DND-41 (cell line): ENCODE data around the gene SLIT1.

Experiments
- ATAC-seq: fragments of 200-7000 bp; cut with Tn5 transposase; 3 replicates; pipeline ENCODE4 v1.9.1; 2021; ENCODE audit warnings: low read depth; ENCODE audit not compliant: insufficient read depth
- DNase-seq: peaks from one replicate; pipeline ENCODE4 v3.0.0-alpha.2; 2020
- H2AFZ ChIP-seq: 2 replicates; pipeline ENCODE4 v1.6.0; 2012; ENCODE audit warnings: low read depth, low read length
- H3K27ac ChIP-seq: 2 replicates; pipeline ENCODE4 v1.5.1; 2012; ENCODE audit warnings: low read length, inconsistent platforms
- H3K27me3 ChIP-seq: fragments of 200-600 bp; sonication (generic); 2 replicates; pipeline ENCODE4 v1.6.0; 2012; ENCODE audit warnings: low read length, mild to moderate bottlenecking, inconsistent platforms; ENCODE audit not compliant: insufficient read depth, poor library complexity
- H3K36me3 ChIP-seq: 2 replicates; pipeline ENCODE4 v1.5.1; 2012; ENCODE audit warnings: low read length, inconsistent platforms; ENCODE audit not compliant: insufficient read depth
- H3K4me1 ChIP-seq: 2 replicates; pipeline ENCODE4 v1.5.1; 2012; ENCODE audit warnings: mild to moderate bottlenecking, low read length; ENCODE audit not compliant: insufficient read depth
- H3K4me2 ChIP-seq: 2 replicates; pipeline ENCODE4 v1.6.0; 2012; ENCODE audit warnings: mild to moderate bottlenecking, moderate library complexity, low read length, inconsistent platforms; ENCODE audit not compliant: insufficient read depth
- H3K4me3 ChIP-seq, 2 experiments: fragments of 200-600 bp in 1 of 2; shearing (Covaris generic) in 1 of 2; 2 replicates each; pipeline ENCODE4 v1.5.1; 2012 to 2016; ENCODE audit warnings: inconsistent platforms in 2 of 2, low read length in 2 of 2, mild to moderate bottlenecking in 2 of 2, low read depth in 1 of 2, moderate library complexity in 1 of 2
- H3K79me2 ChIP-seq: 2 replicates; pipeline ENCODE4 v1.6.0; 2012; ENCODE audit warnings: low read length, inconsistent platforms; ENCODE audit not compliant: insufficient read depth
- H3K9ac ChIP-seq: 2 replicates; pipeline ENCODE4 v1.6.0; 2012; ENCODE audit warnings: low read depth, mild to moderate bottlenecking, inconsistent platforms, low read length, moderate library complexity
- H3K9me3 ChIP-seq: 2 replicates; pipeline ENCODE4 v1.5.1; 2012; ENCODE audit warnings: low read length, moderate library complexity, mild to moderate bottlenecking, inconsistent platforms; ENCODE audit not compliant: insufficient read depth, severe bottlenecking
- H4K20me1 ChIP-seq: 2 replicates; pipeline ENCODE4 v1.6.0; 2012; ENCODE audit warnings: low read length; ENCODE audit not compliant: insufficient read depth
- EZH2 ChIP-seq: IDR thresholded peaks from 3 replicates; pipeline ENCODE4 v1.6.1; 2012; ENCODE audit warnings: borderline replicate concordance, low read depth, mild to moderate bottlenecking, moderate library complexity, low read length, inconsistent platforms; ENCODE audit not compliant: severe bottlenecking
- TF ChIP-seq, protein P1 (sequence below): IDR thresholded peaks from 2 replicates; pipeline ENCODE4 v1.5.1; 2012; ENCODE audit warnings: borderline replicate concordance, low read length, moderate library complexity, mild to moderate bottlenecking; ENCODE audit not compliant: poor library complexity, severe bottlenecking; ENCODE audit errors: extremely low read depth

Gene SLIT1

DNA sequence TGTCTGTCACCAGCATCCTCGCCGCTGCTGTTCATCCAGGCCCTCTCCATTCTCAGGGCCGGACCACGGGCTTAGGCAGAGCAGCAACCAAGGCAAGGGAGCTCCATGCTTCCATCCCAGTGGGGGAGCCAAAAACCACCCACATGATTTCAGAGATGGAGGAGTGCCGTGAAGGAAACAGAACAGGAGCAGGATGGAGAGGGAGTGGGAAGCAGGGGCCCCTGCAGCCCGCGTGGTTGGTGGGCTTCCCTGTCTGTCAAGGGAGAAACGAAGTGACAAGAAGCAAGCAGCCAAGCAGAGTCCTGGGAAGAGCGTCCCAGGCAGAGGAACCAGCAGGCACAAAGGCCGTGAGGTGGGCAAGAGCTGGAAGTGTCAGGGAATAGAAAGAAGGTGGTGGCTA is 95.7 kb downstream of the SLIT1 start:
- H3K9ac ChIP-seq, result no peak overlapping the region
- H3K27ac ChIP-seq, result no peak overlapping the region
- H3K4me2 ChIP-seq, result no peak overlapping the region
- H3K36me3 ChIP-seq, result no peaks in the 10 kb centered on the region
- H3K4me3 ChIP-seq, result no peak overlapping the region
- no peak for TF ChIP-seq EZH2
- TF ChIP-seq, protein P1, sequence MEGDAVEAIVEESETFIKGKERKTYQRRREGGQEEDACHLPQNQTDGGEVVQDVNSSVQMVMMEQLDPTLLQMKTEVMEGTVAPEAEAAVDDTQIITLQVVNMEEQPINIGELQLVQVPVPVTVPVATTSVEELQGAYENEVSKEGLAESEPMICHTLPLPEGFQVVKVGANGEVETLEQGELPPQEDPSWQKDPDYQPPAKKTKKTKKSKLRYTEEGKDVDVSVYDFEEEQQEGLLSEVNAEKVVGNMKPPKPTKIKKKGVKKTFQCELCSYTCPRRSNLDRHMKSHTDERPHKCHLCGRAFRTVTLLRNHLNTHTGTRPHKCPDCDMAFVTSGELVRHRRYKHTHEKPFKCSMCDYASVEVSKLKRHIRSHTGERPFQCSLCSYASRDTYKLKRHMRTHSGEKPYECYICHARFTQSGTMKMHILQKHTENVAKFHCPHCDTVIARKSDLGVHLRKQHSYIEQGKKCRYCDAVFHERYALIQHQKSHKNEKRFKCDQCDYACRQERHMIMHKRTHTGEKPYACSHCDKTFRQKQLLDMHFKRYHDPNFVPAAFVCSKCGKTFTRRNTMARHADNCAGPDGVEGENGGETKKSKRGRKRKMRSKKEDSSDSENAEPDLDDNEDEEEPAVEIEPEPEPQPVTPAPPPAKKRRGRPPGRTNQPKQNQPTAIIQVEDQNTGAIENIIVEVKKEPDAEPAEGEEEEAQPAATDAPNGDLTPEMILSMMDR, result no peak
- no peaks in the 10 kb centered on the region for H3K79me2 ChIP-seq
- H2AFZ ChIP-seq, result no peak overlapping the region
- peaks cover 14% of the 10 kb centered on the region for H3K27me3 ChIP-seq
- DNase-seq (no peak), ATAC-seq (no peak)
- H4K20me1 ChIP-seq, result peaks cover 5% of the 10 kb centered on the region; the same call in 1 of the 2 replicates
- no peaks in the 10 kb centered on the region for H3K9me3 ChIP-seq
- H3K4me1 ChIP-seq, result no peaks in the 10 kb centered on the region

GRCh38 chr10:97089209-97089870 is 96.4 kb downstream of the SLIT1 start:
- Histone ChIP-seq H4K20me1 (peaks cover 5% of the 10 kb centered on the region; the same call in 1 of the 2 replicates), H3K9me3 (no peaks in the 10 kb centered on the region), H3K4me1 (no peaks in the 10 kb centered on the region), H3K9ac (no peak overlapping the region), H3K27ac (no peak overlapping the region), H2AFZ (no peak overlapping the region), H3K4me3 (no peak overlapping the region), H3K36me3 (no peaks in the 10 kb centered on the region), H3K4me2 (no peak overlapping the region), H3K79me2 (no peaks in the 10 kb centered on the region), H3K27me3 (peaks cover 9% of the 10 kb centered on the region)
- TF ChIP-seq, protein P1, result no peak
- no peak for TF ChIP-seq EZH2
- DNase-seq (no peak), ATAC-seq (no peak)

GRCh38 chr10:97087296-97087695 is 98.5 kb downstream of the SLIT1 start:
- ATAC-seq (no peak), DNase-seq (no peak)
- peaks cover 7% of the 10 kb centered on the region for H3K27me3 ChIP-seq
- H3K79me2 ChIP-seq, result no peaks in the 10 kb centered on the region
- H3K9me3 ChIP-seq, result no peaks in the 10 kb centered on the region
- no peak overlapping the region for H2AFZ ChIP-seq
- H4K20me1 ChIP-seq, result peaks cover 9% of the 10 kb centered on the region
- no peak overlapping the region for H3K4me3 ChIP-seq
- H3K4me2 ChIP-seq, result no peak overlapping the region
- H3K36me3 ChIP-seq, result no peaks in the 10 kb centered on the region
- no peaks in the 10 kb centered on the region for H3K4me1 ChIP-seq
- no peak overlapping the region for H3K9ac ChIP-seq
- TF ChIP-seq, protein P1, result no peak
- no peak for TF ChIP-seq EZH2
- H3K27ac ChIP-seq, result no peak overlapping the region
